Left cardiac atrium (tissue), 4 donors: Measurements from ENCODE around the gene INKA2. TPM values are rescaled to one million over a fixed set of nuclear protein-coding genes. Genes with fewer than 3 reads are reported as not detected.
A peak's percentile ranks its signal among the peaks of the same experiment; 100 is the strongest.

Source experiments
- ATAC-seq, 2 donors: fragments of 200-7000 bp; cut with Tn5 transposase; one replicate each; pipeline ENCODE4 v1.9.1; 2020; ENCODE audit warnings: mild to moderate bottlenecking in 2 of 2, moderate library complexity in 2 of 2
- DNase-seq: peaks from one replicate; pipeline ENCODE4 v3.0.0-alpha.2; 2020
- intact Hi-C, 2 donors: fragments of 100-400 bp; cut with DNase I; formaldehyde crosslinking; loops; one replicate each; pipeline versions ENCODE4 v1.14.1 to v1.15.1; 2022 to 2023
- long read RNA-seq: library from polyadenylated mRNA; unstranded; transcript quantifications from one replicate; pipeline ENCODE4 v2.0.0, GENCODE V29; 2021
- total RNA-seq, 2 donors: library from RNA; stranded (reverse); fragmentation: NEBNext Ultra II Directional; extraction: Animal tissue kit (Norgen Biotek cat#: 25700); gene quantifications; one replicate each; pipeline ENCODE4 v1.2.1, GENCODE V29; 2021
- donor health status: DM: no; HTN: yes; CAD: no.
- donor health status: DM: no; HTN: yes; CAD: no; lungs with severe emphysema.
- donor health status: DM: yes; HTN: yes; CAD: no.
- donor health status: Dilated cardiomyopathy.

The INKA2 gene
- 10 to 100 TPM; 18.4 to 31.7 TPM for total RNA-seq
- long read RNA-seq, full-length matches to known transcripts, result 27 of 27 reads
- long read RNA-seq, partial matches to known transcripts, result 0 of 27 reads
- long read RNA-seq, other reads (novel, unspliced or antisense), result 0 of 27 reads

DNA sequence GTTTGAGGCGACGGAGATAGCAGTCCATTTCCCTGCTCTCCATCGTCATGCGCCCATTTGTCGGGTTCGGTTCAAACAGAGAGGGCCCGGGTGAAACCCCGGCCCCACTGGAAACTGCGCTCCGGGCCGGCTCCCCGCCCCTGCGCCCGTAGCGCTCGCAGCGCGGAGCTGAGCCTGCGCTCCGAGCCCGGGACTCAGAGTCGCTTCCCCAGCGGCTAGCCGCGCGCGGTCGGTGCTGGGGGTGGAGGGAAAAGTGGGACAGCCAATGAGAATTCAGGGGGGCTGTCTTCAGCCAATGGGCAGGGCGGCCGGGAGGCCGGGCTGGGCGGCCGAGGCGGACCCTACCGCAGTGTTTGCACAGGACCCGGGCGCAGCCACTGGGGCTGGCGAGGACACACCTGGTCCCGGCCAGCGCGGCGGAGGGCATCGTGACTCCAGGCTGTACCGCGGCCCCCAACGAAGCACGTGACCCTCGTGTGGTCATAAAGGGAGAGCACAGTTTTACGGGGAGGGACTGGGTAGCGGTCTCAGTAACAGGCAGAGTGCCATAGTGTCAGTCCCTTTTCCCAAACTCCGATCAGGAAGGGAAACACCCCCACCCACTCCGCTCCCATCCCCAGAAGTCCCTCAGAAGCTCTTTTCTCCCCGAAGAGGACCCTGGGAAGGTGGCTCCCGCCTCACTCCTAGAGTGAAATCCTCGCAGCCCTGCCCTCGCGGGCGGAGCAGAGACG, at the start of gene INKA2:
INKA2 (minus strand) TSS at position 202 of the 731 bp plus-strand sequence; CDS start at position 49, 153 bp downstream.
- DNase-seq (peak; percentile 91), ATAC-seq (peak; percentile 82 to 85)
- intact Hi-C loops, result loop anchor here in 1 of 2 donors (2.0 kb wide), 1 partner anchor 19 kb away; no protein-coding TSS in a partner anchor

DNA sequence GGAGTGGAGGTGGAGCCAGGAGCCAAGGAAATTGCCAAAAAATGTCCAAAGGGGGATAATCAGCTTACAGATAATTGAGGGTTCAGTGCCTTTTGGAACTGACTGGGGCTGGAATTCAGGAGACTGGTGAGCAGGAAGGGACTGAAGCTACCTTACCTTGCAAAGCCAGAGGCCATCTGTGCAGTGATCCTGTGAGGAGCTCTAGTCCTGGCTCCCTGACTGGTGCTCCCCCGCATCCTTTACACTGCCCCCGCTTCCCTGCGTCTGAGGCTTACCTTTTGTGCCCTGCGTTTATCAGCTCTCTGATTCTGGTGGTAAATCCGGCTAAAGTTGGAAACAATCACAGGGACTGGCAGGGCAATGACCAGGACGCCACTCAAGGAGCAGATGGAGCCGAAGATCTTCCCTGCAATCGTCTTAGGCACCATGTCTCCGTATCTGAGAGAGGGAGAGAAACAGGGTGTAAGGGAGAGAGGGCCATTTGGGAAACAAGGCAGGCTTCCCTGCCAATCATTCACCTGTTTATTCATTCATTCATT, 47.5 kb upstream of the INKA2 start:
- no peak for ATAC-seq
- intact Hi-C loops, result no loop called here
- DNase-seq, result no peak

GRCh38 chr1:111784273-111784901, 45.2 kb upstream of the INKA2 start:
- DNase-seq, result no peak
- intact Hi-C loops, result no loop called here
- ATAC-seq, result no peak

DNA sequence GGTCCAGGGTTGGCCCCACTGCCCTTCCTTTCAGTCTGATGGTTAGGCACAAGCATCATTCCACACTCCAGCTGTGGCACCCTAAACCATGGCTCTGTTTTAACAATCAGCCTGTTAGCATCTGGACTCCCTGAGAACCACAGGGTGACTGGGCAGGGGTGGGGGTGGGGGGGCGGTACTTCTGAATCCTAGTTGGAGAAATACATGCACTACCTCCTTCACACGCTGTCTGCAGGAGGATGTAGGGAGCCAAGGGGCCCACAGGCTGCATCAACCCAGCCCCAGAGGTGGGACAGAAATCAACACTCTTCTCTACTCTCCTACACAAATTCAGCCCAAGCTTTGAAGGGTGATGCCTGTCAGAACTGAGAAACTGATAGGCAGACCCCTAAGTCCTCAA, 40.4 kb upstream of the INKA2 start:
- DNase-seq (no peak), ATAC-seq (no peak)
- intact Hi-C loops, result no loop called here

DNA sequence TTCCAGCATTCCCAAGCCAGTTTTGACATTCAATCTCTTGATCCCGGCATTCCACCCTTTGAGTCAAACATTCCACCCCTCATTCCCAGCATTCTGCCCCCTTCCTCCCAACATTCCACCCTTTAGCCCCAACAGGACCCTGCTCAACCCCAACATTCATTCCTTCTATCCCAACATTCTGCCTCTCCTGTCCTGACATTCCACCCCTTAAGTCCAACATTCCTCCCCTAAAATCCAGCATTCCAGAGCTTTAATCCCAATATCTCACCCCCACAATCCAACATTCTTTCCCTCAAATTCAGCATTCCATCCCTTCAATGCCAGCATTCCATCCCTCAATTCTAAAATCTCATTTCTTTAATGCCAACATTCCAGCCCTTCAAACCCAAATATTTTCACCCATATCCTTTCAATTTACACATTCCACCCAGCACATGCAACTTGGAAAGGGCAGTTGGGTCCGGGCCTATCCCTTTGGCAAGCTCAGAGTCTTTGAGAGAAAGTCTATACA, 39.4 kb upstream of the INKA2 start:
- DNase-seq (no peak), ATAC-seq (no peak)
- intact Hi-C loops, result no loop called here

- ATAC-seq (no peak), DNase-seq (no peak)
- intact Hi-C loops, result no loop called here
Measured at GRCh38 chr1:111778066-111778465, 38.9 kb upstream of the INKA2 start.

- intact Hi-C loops, result no loop called here
- no peak for DNase-seq
- ATAC-seq, result no peak
Measured at GRCh38 chr1:111777301-111777700, 38.1 kb upstream of the INKA2 start.

DNA sequence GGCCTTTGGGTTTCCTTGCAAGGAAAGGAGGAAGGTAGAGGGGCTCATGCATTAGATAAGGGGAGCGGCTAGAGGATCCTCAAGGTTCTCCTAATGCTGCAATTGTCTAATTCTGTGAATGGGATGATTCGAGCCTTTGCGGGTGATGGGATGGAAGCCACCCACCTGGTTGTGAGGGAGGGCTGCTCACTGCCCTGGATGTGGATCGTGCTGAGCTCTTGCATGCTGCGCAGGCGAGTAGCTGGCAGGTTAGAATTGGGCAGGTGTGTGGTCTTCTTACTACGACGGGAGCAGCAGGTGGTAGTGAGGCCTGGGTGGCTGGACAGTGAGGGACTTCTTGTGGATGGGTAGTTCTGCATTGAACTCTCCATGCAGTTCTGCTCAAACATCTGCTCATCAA, 37.7 kb upstream of the INKA2 start:
- no peak for DNase-seq
- ATAC-seq, result no peak
- intact Hi-C loops, result no loop called here

DNA sequence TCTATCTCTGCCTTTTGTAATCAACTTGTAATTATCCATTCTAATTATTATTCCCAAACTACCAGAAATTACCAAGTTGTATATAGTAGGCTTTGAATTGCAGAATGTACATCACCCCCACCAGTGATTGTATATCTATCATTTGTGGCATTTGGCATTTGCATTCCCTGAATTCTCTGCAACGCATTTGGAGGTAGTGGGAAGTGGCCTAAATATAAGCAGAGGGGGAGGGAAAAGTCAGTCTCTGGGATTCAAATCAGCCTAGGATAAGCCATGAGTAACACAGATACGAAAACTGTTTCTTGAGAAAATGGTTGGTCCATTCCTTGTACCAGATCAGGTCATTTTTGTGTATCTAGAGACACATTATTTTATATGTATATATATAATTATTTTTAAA, 37.2 kb upstream of the INKA2 start:
- DNase-seq (no peak), ATAC-seq (no peak)
- intact Hi-C loops, result no loop called here

- intact Hi-C loops, result no loop called here
- ATAC-seq, result no peak
Measured at GRCh38 chr1:111775966-111776365, 36.8 kb upstream of the INKA2 start.

DNA sequence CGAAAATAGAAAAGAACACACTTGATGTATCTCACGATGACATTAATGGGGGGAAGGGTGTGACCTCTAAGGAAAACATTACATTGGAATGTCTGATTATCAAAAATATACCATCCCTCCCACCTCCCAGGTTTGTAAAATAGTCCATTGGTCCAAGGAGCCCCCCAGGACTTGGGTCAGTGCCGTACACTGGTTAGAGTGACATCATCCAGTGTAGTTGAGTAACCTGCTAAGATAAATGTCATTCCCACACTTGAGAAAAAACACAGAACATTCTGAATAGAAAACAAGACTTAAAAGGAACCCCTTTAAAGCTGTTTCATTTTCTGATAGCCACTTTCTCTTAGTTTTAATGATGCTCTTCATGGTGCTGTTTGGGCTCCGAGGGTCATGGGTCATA, 31.7 kb upstream of the INKA2 start:
- intact Hi-C loops, result no loop called here
- no peak for DNase-seq
- ATAC-seq, result no peak

More at GRCh38 chr1:111775966-111776365, 36.8 kb upstream of the INKA2 start:
- no peak for DNase-seq

- no peak for DNase-seq
- intact Hi-C loops, result loop anchor here in 1 of 2 donors (2.0 kb wide), 1 partner anchor 289 kb away; no protein-coding TSS in a partner anchor
- ATAC-seq, result peak; percentile 50 to 64
Measured at GRCh38 chr1:111769517-111770146, 30.4 kb upstream of the INKA2 start.

DNA sequence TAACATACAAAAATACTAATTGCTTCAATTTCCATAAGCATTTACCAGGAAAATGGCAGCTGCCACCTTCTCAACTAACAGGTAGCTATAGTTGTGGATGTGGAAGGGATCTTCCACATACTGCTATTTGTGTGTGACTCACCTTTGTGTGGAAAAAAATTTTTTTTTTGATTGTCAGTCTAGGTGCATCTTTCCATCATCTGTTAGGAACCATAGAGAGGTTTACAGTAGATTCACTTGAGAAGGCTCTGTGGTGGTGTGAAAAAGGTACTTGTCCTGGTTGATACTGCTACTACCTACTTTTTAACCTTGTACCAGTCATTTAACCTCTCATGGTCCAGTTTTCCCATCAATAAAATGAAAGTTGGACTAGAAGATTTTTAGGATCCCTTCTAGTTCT, 29.4 kb upstream of the INKA2 start:
- DNase-seq (no peak), ATAC-seq (no peak)
- intact Hi-C loops, result loop anchor here in 1 of 2 donors (2.0 kb wide), 1 partner anchor 288 kb away; no protein-coding TSS in a partner anchor

GRCh38 chr1:111768023-111768422, 28.8 kb upstream of the INKA2 start:
- intact Hi-C loops, result loop anchor here in 1 of 2 donors (2.0 kb wide), 1 partner anchor 287 kb away; no protein-coding TSS in a partner anchor
- no peak for ATAC-seq

DNA sequence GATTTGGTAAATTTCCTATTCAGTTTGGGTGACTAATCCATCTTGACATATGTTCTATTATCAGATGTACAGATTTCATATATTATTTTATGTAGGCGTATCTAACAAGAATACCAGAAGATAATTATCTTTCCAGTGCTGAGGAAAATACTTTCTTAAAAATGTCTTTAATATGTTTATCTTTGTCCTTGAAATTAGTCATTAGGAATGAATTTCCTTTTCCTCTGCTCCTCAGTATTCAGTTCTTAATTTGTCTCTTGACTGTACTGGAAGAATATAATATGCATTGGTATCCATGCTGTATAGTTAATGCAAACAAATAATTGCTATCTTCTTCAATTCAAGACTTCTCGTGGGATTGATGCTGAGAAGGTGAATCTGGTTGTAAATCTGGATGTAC, 23.1 kb upstream of the INKA2 start:
- ATAC-seq (no peak), DNase-seq (no peak)
- intact Hi-C loops, result no loop called here

More at GRCh38 chr1:111768023-111768422, 28.8 kb upstream of the INKA2 start:
- DNase-seq, result no peak

- intact Hi-C loops, result no loop called here
- no peak for DNase-seq
- ATAC-seq, result no peak
Measured at GRCh38 chr1:111761717-111762116, 22.5 kb upstream of the INKA2 start.

DNA sequence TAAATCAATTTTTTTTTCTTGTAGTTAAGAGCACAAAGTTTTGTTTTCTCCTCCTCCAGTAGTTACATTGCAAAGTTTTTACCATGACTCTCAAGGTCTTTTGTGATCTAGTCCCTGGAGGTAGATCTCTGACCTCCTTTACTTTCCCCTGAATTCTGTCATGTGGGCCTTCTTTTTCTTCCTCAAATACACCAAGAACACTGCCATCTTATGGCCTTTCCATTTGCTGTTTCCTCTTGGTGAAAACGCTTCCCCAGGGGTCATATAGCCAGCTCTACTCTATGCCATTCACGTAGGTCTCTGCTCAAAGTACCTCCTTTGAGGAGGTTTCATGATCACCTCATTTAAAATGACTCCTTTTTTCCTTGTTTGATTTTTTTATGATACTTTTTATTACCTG, 19.2 kb upstream of the INKA2 start:
- no peak for ATAC-seq
- intact Hi-C loops, result loop anchor here in 1 of 2 donors (10.0 kb wide), 1 partner anchor 274 kb away; no protein-coding TSS in a partner anchor

GRCh38 chr1:111756124-111756513, 16.9 kb upstream of the INKA2 start:
- no peak for DNase-seq
- intact Hi-C loops, result loop anchor here in 1 of 2 donors (10.0 kb wide), 1 partner anchor 271 kb away; no protein-coding TSS in a partner anchor

More for the DNA sequence above, 19.2 kb upstream of the INKA2 start:
- no peak for DNase-seq

More at GRCh38 chr1:111756124-111756513, 16.9 kb upstream of the INKA2 start:
- ATAC-seq, result peak; percentile 16 to 45
